Uterus (tissue), 4 donors: ENCODE data around the gene PLIN3. TPM values are rescaled to one million over a fixed set of nuclear protein-coding genes. Genes with fewer than 3 reads are reported as not detected.
"Not testable (repeated sequence)": the region's sequence is repeated elsewhere in the genome, so short reads cannot be mapped to it uniquely, and the experiment has no call there.

Experiments
- DNase-seq, 2 donors: peaks; one replicate each; pipeline ENCODE4 v3.0.0-alpha.2; 2019 to 2020
- H3K27ac ChIP-seq, 2 donors: fragments of 200-600 bp; sonication (generic); 1 replicate in 1 of 2; 2 replicates in 1 of 2; pipeline ENCODE4 v1.5.1; 2016 to 2018
- H3K27me3 ChIP-seq, 2 donors: fragments of 200-600 bp; sonication (generic); one replicate each; pipeline ENCODE4 v1.5.1; 2018 to 2019; ENCODE audit warnings: control low read depth in 1 of 2
- H3K36me3 ChIP-seq, 2 donors: fragments of 200-600 bp; sonication (generic); one replicate each; pipeline ENCODE4 v1.5.1; 2019; ENCODE audit warnings: control low read depth in 1 of 2
- H3K4me1 ChIP-seq, 2 donors: fragments of 200-600 bp; sonication (generic); one replicate each; pipeline ENCODE4 v1.5.1; 2018 to 2019; ENCODE audit warnings: control low read depth in 1 of 2
- H3K4me3 ChIP-seq, 2 donors: fragments of 200-600 bp; sonication (generic); 1 replicate in 1 of 2; 2 replicates in 1 of 2; pipeline ENCODE4 v1.5.1; 2018 to 2019; ENCODE audit warnings: mild to moderate bottlenecking in 1 of 2
- H3K9me3 ChIP-seq, 2 donors: fragments of 200-600 bp; sonication (generic); one replicate each; pipeline ENCODE4 v1.5.1; 2019; ENCODE audit warnings: control low read depth in 1 of 2
- CTCF ChIP-seq, 4 experiments: fragments of 200-600 bp in 2 of 4; fragments of 450-650 bp in 2 of 4; sonication (generic) in 2 of 4; IDR thresholded peaks; one replicate each; pipeline ENCODE4 v1.5.1; 2016 to 2019; ENCODE audit warnings: antibody characterized with exemption in 4 of 4, mild to moderate bottlenecking in 2 of 4, moderate library complexity in 1 of 4
- POLR2A ChIP-seq, 2 donors: fragments of 450-650 bp; IDR thresholded peaks; one replicate each; pipeline ENCODE4 v1.6.1; 2016; ENCODE audit warnings: antibody characterized with exemption in 2 of 2, mild to moderate bottlenecking in 1 of 2, moderate library complexity in 1 of 2
- intact Hi-C: fragments of 100-400 bp; cut with DNase I; formaldehyde crosslinking; loops from one replicate; pipeline ENCODE4 v1.15.1; 2023; ENCODE audit warnings: low total_unique reads
- total RNA-seq, 4 donors: library from RNA; depleted of rRNA in 3 of 4; stranded (reverse); fragments of >200 nt in 3 of 4; gene quantifications; one replicate each; pipeline versions ENCODE4 v1.1.0 to v1.2.4, GENCODE V29; 2014 to 2023
- donor health status: DM: yes; HTN: yes; CAD: no.

PLIN3 gene
- total RNA-seq, 4 donors from 2014 or later, result 18.7 to 60.8 (median 27.9) TPM

GRCh38 chr19:4843647-4843965, 23.9 kb downstream of the PLIN3 start:
- Histone ChIP-seq H3K4me3 (no peak overlapping the region), H3K9me3 (no peaks in the 10 kb centered on the region), H3K4me1 (no peaks in the 10 kb centered on the region), H3K36me3 (no peaks in the 10 kb centered on the region), H3K27me3 (no peaks in the 10 kb centered on the region), H3K27ac (no peak overlapping the region)
- intact Hi-C loops, result no loop called here
- no peak for TF ChIP-seq CTCF (IDR thresholded peaks at IDR 0.05)
- TF ChIP-seq POLR2A (IDR thresholded peaks at IDR 0.05), result no peak
- no peak for DNase-seq

- no peak overlapping the region for H3K4me3 ChIP-seq
- H3K9me3 ChIP-seq, result no peaks in the 10 kb centered on the region
- no peak overlapping the region for H3K27ac ChIP-seq
- H3K36me3 ChIP-seq, result no peaks in the 10 kb centered on the region
- no peaks in the 10 kb centered on the region for H3K27me3 ChIP-seq
- no peak for DNase-seq
- no peak for TF ChIP-seq POLR2A (IDR thresholded peaks at IDR 0.05)
- no peak for TF ChIP-seq CTCF (IDR thresholded peaks at IDR 0.05)
- H3K4me1 ChIP-seq, result no peaks in the 10 kb centered on the region
- intact Hi-C loops, result no loop called here
Observed at GRCh38 chr19:4839192-4839591, 28.3 kb downstream of the PLIN3 start.

GRCh38 chr19:4832776-4833175, 34.7 kb downstream of the PLIN3 start:
- no peaks in the 10 kb centered on the region for H3K36me3 ChIP-seq
- H3K27me3 ChIP-seq, result no peaks in the 10 kb centered on the region
- no peaks in the 10 kb centered on the region for H3K9me3 ChIP-seq
- TF ChIP-seq CTCF (IDR thresholded peaks at IDR 0.05), result no peak
- no peak for TF ChIP-seq POLR2A (IDR thresholded peaks at IDR 0.05)
- H3K27ac ChIP-seq, result no peak overlapping the region
- no peak for DNase-seq
- H3K4me3 ChIP-seq, result no peak overlapping the region
- intact Hi-C loops, result no loop called here
- H3K4me1 ChIP-seq, result no peaks in the 10 kb centered on the region

GRCh38 chr19:4831979-4832340, 35.5 kb downstream of the PLIN3 start:
- H3K9me3 ChIP-seq, intact Hi-C loops, H3K27me3 ChIP-seq, H3K36me3 ChIP-seq, DNase-seq, H3K4me1 ChIP-seq: not testable (repeated sequence)
- H3K27ac ChIP-seq, result peak overlapping the region; percentile 90 to 94
- H3K4me3 ChIP-seq, result peak overlapping the region; percentile 74 to 92

- Histone ChIP-seq H3K27me3 (no peaks in the 10 kb centered on the region), H3K36me3 (no peaks in the 10 kb centered on the region), H3K4me1 (no peaks in the 10 kb centered on the region), H3K27ac (peak within 1 kb of the TSS; percentile 90 to 94), H3K4me3 (peak within 1 kb of the TSS; percentile 74 to 92), H3K9me3 (no peaks in the 10 kb centered on the region)
- DNase-seq, result peak; percentile 62 to 67
- TF ChIP-seq POLR2A (IDR thresholded peaks at IDR 0.05), result peak; percentile 28 to 80
- no peak for TF ChIP-seq CTCF (IDR thresholded peaks at IDR 0.05)
- intact Hi-C loops, result no loop called here
Observed at GRCh38 chr19:4831304-4831978, 36.0 kb downstream of the PLIN3 start, which contains the start of gene TICAM1. TICAM1 (minus strand) TSS chr19:4831712; CDS start chr19:4818377, 13,335 bp downstream.
